AG10803 (cell line): Measurements from ENCODE around the gene ZIC1.

Experiments used
- DNase-seq: peaks from one replicate; pipeline ENCODE4 v3.0.0; 2010; ENCODE audit warnings: low read depth
- H3K4me3 ChIP-seq: 2 replicates; pipeline ENCODE4 v1.5.1; 2011; ENCODE audit warnings: mild to moderate bottlenecking, low read length, control low read depth
- CTCF ChIP-seq: conservative IDR thresholded peaks from 2 replicates; pipeline ENCODE4 v1.5.1; 2011; ENCODE audit warnings: mild to moderate bottlenecking, low read length, control low read depth, inconsistent platforms

Gene ZIC1

GRCh38 chr3:147449669-147450068, 40.5 kb downstream of the ZIC1 start:
- H3K4me3 ChIP-seq: no peak overlapping the region
- TF ChIP-seq CTCF: no peak
- no peak for DNase-seq

- peak; percentile 3 for DNase-seq
- no peak overlapping the region for H3K4me3 ChIP-seq
- no peak for TF ChIP-seq CTCF
These were observed 50.0 kb downstream of the ZIC1 start for GRCh38 chr3:147458995-147459704.

GRCh38 chr3:147462856-147463255, 53.7 kb downstream of the ZIC1 start:
- no peak overlapping the region for H3K4me3 ChIP-seq
- DNase-seq: peak; percentile 30
- TF ChIP-seq CTCF: no peak
